WTC11 (cell line): Measurements from ENCODE around the gene NDC1. TPM values are rescaled to one million over a fixed set of nuclear protein-coding genes. Genes with fewer than 3 reads are reported as not detected.

Experiments used
- ATAC-seq: fragments of 200-7000 bp; cut with Tn5 transposase; 2 replicates; pipeline ENCODE4 v1.10.0; 2021; ENCODE audit warnings: mild to moderate bottlenecking, moderate library complexity
- CTCF ChIA-PET: fragments of 300-600 bp; sonication (Branson Sonifier 250); formaldehyde crosslinking; loops from one replicate; lab custom pipeline; 2021; ENCODE audit warnings: antibody characterized with exemption; lab: Charles Lee
- POLR2A ChIA-PET: fragments of 350-600 bp; sonication (Branson Sonifier 250); formaldehyde crosslinking; loops from one replicate; lab custom pipeline; 2021; ENCODE audit warnings: antibody characterized with exemption; lab: Charles Lee
- DNase-seq: peaks from one replicate; pipeline ENCODE4 v3.0.0; 2021; ENCODE audit warnings: low spot score
- H3K27ac Mint-ChIP-seq: 2 replicates; pipeline ENCODE4 v1.8.0; 2021; ENCODE audit warnings: mixed read lengths
- H3K27me3 Mint-ChIP-seq: 2 replicates; pipeline ENCODE4 v1.8.0; 2021; ENCODE audit warnings: low read depth, mild to moderate bottlenecking, moderate library complexity, mixed read lengths
- H3K36me3 Mint-ChIP-seq: 2 replicates; pipeline ENCODE4 v1.8.0; 2021; ENCODE audit warnings: mixed read lengths
- H3K4me1 Mint-ChIP-seq: 2 replicates; pipeline ENCODE4 v1.8.0; 2022; ENCODE audit warnings: mixed read lengths
- H3K4me3 Mint-ChIP-seq: 2 replicates; pipeline ENCODE4 v1.8.0; 2021; ENCODE audit warnings: mild to moderate bottlenecking, moderate library complexity, mixed read lengths
- H3K9me3 Mint-ChIP-seq: 2 replicates; pipeline ENCODE4 v1.8.0; 2021; ENCODE audit warnings: mixed read lengths
- ATF2 ChIP-seq: sonication (generic); formaldehyde crosslinking; IDR thresholded peaks from 2 replicates; pipeline ENCODE4 v1.8.1; 2022; ENCODE audit warnings: low read depth, missing genetic modification reagents, borderline replicate concordance
- ATF3 ChIP-seq: sonication (generic); formaldehyde crosslinking; conservative IDR thresholded peaks from 2 replicates; pipeline ENCODE4 v1.8.1; 2022; ENCODE audit warnings: mild to moderate bottlenecking, missing genetic modification reagents
- CREB1 ChIP-seq: sonication (generic); formaldehyde crosslinking; IDR thresholded peaks from 2 replicates; pipeline ENCODE4 v1.8.0; 2023; ENCODE audit warnings: mild to moderate bottlenecking, missing genetic modification reagents
- GABPB1 ChIP-seq: sonication (generic); formaldehyde crosslinking; IDR thresholded peaks from 2 replicates; pipeline ENCODE4 v1.8.1; 2023; ENCODE audit warnings: mild to moderate bottlenecking, missing genetic modification reagents
- KAT7 ChIP-seq: sonication (generic); formaldehyde crosslinking; IDR thresholded peaks from 2 replicates; pipeline ENCODE4 v1.8.1; 2023; ENCODE audit warnings: missing genetic modification reagents, mild to moderate bottlenecking, borderline replicate concordance
- MAX ChIP-seq: sonication (generic); formaldehyde crosslinking; IDR thresholded peaks from 2 replicates; pipeline ENCODE4 v1.8.0; 2022; ENCODE audit warnings: mild to moderate bottlenecking, missing genetic modification reagents
- OVOL2 ChIP-seq: fragments of 250-450 bp; sonication (Bioruptor Pico); IDR thresholded peaks from 2 replicates; pipeline ENCODE4 v1.9.0; 2021; ENCODE audit warnings: mild to moderate bottlenecking, borderline replicate concordance
- PRDM15 ChIP-seq: sonication (generic); formaldehyde crosslinking; IDR thresholded peaks from 2 replicates; pipeline ENCODE4 v1.8.0; 2022; ENCODE audit warnings: missing genetic modification reagents
- PREB ChIP-seq: sonication (generic); formaldehyde crosslinking; IDR thresholded peaks from 2 replicates; pipeline ENCODE4 v1.8.1; 2022; ENCODE audit warnings: mild to moderate bottlenecking, missing genetic modification reagents, moderate library complexity, borderline replicate concordance
- PRRX2 ChIP-seq: fragments of 250-450 bp; sonication (Bioruptor Pico); IDR thresholded peaks from 2 replicates; pipeline ENCODE4 v1.8.0; 2021; ENCODE audit warnings: mild to moderate bottlenecking
- SOX15 ChIP-seq: fragments of 250-450 bp; sonication (Bioruptor Pico); IDR thresholded peaks from 2 replicates; pipeline ENCODE4 v1.9.0; 2021; ENCODE audit warnings: mild to moderate bottlenecking
- TEAD1 ChIP-seq: sonication (generic); formaldehyde crosslinking; IDR thresholded peaks from 2 replicates; pipeline ENCODE4 v1.8.0; 2022; ENCODE audit warnings: mild to moderate bottlenecking, missing genetic modification reagents
- ZNF138 ChIP-seq: sonication (generic); formaldehyde crosslinking; conservative IDR thresholded peaks from 2 replicates; pipeline ENCODE4 v1.8.1; 2022; ENCODE audit warnings: mild to moderate bottlenecking, moderate library complexity, missing genetic modification reagents
- total RNA-seq: library from RNA; stranded (reverse); gene quantifications from 3 replicates; pipeline ENCODE4 v1.2.3, GENCODE V29; 2021
- TF ChIP-seq, protein P1 (sequence below): sonication (generic); formaldehyde crosslinking; IDR thresholded peaks from 2 replicates; pipeline ENCODE4 v1.8.0; 2023; ENCODE audit warnings: mild to moderate bottlenecking, missing genetic modification reagents
- TF ChIP-seq, protein P2 (sequence below): sonication (generic); formaldehyde crosslinking; IDR thresholded peaks from 2 replicates; pipeline ENCODE4 v1.8.1; 2023; ENCODE audit warnings: mild to moderate bottlenecking, missing genetic modification reagents
- TF ChIP-seq, protein P3 (sequence below): sonication (generic); formaldehyde crosslinking; IDR thresholded peaks from 2 replicates; pipeline ENCODE4 v1.8.0; 2022; ENCODE audit warnings: mild to moderate bottlenecking, missing genetic modification reagents
- TF ChIP-seq, protein P4 (sequence below): fragments of 250-450 bp; sonication (Bioruptor Pico); IDR thresholded peaks from 2 replicates; pipeline ENCODE4 v2.1.2; 2022; ENCODE audit warnings: mild to moderate bottlenecking, moderate library complexity
- TF ChIP-seq, protein P5 (sequence below): sonication (generic); formaldehyde crosslinking; IDR thresholded peaks from 2 replicates; pipeline ENCODE4 v1.8.1; 2022; ENCODE audit warnings: low read depth, mild to moderate bottlenecking, moderate library complexity, missing genetic modification reagents, borderline replicate concordance
- TF ChIP-seq, protein P6 (sequence below): sonication (generic); formaldehyde crosslinking; IDR thresholded peaks from 2 replicates; pipeline ENCODE4 v1.8.0; 2022; ENCODE audit warnings: mild to moderate bottlenecking, missing genetic modification reagents

Gene NDC1
- total RNA-seq, 1 experiment from 2014 or later = 52.4 TPM

DNA sequence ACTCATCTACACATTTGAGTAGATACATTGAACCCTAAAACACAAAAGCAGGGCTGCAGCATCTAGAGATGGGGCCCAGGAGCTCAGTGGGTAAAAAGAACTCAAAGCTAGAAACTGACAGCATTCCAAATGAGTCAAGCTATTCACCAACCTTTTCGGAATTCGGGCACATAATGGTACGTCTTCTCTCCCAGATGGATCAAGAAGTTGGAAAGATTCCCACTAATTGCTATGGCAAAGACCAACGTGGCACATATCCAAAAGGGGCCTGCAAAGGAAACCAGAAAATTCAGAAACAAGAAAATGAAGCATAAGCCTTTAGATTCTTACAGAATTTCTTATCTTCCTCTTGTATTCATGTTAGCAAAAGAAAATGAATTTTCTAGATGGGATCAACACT is 33.1 kb upstream of the NDC1 start (continued):
- TF ChIP-seq PRDM15 = no peak
- TF ChIP-seq, all 79 proteins: peak for 0

DNA sequence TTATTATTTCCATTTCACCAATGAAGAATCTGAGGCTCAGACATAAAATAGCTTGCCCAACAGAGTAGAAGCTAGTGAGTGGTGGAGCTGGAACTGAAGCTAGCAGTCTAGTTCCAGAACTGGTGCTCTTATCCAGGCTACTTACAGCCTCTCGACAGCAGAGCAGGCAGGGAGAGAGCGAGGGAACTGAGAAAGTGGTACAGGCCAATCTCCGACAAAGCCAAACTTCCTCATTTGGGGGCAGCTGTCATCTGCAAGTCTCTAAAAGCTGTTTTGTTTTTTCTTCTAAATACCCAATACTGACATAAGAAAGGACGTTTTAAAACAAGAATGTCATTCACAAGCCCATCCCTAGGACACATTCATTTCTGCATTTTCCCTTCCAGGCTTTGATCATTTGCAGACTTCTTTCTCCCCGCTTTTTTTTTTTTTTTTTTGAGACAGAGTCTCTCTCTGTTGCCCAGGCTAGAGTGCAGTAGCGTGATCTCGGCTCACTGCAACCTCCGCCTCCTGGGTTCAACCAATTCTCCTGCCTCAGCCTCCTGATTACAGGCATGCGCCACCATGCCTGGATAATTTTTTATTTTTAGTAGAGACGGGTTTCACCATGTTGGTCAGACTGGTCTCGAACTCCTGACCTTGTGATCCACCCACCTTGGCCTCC is 31.5 kb upstream of the NDC1 start:
- ATAC-seq (no peak), DNase-seq (no peak)
- POLR2A ChIA-PET = no interaction called here
- H3K36me3 Mint-ChIP-seq = peaks cover 38% of the 10 kb centered on the region
- H3K27me3 Mint-ChIP-seq = no peaks in the 10 kb centered on the region
- no peaks in the 10 kb centered on the region for H3K9me3 Mint-ChIP-seq
- H3K27ac Mint-ChIP-seq = no peak overlapping the region
- no peak overlapping the region for H3K4me3 Mint-ChIP-seq
- CTCF ChIA-PET = interaction anchor here (0.8 to 4.6 kb wide), 4 partner anchors 9 to 58 kb away, joined by 4 to 33 read pairs (median 4); no protein-coding TSS in a partner anchor
- H3K4me1 Mint-ChIP-seq = no peaks in the 10 kb centered on the region
- TF ChIP-seq ZNF138 (CRISPR knock-in tag) (no peak), SOX15 (CRISPR knock-in tag) (no peak), GABPB1 (CRISPR knock-in tag) (no peak), KAT7 (CRISPR knock-in tag) (no peak), PRRX2 (CRISPR knock-in tag) (no peak), CREB1 (CRISPR knock-in tag) (no peak), TEAD1 (CRISPR knock-in tag) (no peak), ATF3 (CRISPR knock-in tag) (no peak), ATF2 (no peak), OVOL2 (CRISPR knock-in tag) (no peak), PREB (CRISPR knock-in tag) (no peak), MAX (CRISPR knock-in tag) (no peak)
- TF ChIP-seq, protein P1, sequence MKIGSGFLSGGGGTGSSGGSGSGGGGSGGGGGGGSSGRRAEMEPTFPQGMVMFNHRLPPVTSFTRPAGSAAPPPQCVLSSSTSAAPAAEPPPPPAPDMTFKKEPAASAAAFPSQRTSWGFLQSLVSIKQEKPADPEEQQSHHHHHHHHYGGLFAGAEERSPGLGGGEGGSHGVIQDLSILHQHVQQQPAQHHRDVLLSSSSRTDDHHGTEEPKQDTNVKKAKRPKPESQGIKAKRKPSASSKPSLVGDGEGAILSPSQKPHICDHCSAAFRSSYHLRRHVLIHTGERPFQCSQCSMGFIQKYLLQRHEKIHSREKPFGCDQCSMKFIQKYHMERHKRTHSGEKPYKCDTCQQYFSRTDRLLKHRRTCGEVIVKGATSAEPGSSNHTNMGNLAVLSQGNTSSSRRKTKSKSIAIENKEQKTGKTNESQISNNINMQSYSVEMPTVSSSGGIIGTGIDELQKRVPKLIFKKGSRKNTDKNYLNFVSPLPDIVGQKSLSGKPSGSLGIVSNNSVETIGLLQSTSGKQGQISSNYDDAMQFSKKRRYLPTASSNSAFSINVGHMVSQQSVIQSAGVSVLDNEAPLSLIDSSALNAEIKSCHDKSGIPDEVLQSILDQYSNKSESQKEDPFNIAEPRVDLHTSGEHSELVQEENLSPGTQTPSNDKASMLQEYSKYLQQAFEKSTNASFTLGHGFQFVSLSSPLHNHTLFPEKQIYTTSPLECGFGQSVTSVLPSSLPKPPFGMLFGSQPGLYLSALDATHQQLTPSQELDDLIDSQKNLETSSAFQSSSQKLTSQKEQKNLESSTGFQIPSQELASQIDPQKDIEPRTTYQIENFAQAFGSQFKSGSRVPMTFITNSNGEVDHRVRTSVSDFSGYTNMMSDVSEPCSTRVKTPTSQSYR = no peak
- TF ChIP-seq, protein P2, sequence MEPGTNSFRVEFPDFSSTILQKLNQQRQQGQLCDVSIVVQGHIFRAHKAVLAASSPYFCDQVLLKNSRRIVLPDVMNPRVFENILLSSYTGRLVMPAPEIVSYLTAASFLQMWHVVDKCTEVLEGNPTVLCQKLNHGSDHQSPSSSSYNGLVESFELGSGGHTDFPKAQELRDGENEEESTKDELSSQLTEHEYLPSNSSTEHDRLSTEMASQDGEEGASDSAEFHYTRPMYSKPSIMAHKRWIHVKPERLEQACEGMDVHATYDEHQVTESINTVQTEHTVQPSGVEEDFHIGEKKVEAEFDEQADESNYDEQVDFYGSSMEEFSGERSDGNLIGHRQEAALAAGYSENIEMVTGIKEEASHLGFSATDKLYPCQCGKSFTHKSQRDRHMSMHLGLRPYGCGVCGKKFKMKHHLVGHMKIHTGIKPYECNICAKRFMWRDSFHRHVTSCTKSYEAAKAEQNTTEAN (CRISPR knock-in tag) = no peak
- TF ChIP-seq, protein P3, sequence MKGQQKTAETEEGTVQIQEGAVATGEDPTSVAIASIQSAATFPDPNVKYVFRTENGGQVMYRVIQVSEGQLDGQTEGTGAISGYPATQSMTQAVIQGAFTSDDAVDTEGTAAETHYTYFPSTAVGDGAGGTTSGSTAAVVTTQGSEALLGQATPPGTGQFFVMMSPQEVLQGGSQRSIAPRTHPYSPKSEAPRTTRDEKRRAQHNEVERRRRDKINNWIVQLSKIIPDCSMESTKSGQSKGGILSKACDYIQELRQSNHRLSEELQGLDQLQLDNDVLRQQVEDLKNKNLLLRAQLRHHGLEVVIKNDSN (CRISPR knock-in tag) = no peak
- TF ChIP-seq, protein P4, sequence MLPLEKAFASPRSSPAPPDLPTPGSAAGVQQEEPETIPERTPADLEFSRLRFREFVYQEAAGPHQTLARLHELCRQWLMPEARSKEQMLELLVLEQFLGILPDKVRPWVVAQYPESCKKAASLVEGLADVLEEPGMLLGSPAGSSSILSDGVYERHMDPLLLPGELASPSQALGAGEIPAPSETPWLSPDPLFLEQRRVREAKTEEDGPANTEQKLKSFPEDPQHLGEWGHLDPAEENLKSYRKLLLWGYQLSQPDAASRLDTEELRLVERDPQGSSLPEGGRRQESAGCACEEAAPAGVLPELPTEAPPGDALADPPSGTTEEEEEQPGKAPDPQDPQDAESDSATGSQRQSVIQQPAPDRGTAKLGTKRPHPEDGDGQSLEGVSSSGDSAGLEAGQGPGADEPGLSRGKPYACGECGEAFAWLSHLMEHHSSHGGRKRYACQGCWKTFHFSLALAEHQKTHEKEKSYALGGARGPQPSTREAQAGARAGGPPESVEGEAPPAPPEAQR = no peak
- TF ChIP-seq, protein P5, sequence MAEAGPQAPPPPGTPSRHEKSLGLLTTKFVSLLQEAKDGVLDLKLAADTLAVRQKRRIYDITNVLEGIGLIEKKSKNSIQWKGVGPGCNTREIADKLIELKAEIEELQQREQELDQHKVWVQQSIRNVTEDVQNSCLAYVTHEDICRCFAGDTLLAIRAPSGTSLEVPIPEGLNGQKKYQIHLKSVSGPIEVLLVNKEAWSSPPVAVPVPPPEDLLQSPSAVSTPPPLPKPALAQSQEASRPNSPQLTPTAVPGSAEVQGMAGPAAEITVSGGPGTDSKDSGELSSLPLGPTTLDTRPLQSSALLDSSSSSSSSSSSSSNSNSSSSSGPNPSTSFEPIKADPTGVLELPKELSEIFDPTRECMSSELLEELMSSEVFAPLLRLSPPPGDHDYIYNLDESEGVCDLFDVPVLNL (CRISPR knock-in tag) = no peak
- TF ChIP-seq, protein P6, sequence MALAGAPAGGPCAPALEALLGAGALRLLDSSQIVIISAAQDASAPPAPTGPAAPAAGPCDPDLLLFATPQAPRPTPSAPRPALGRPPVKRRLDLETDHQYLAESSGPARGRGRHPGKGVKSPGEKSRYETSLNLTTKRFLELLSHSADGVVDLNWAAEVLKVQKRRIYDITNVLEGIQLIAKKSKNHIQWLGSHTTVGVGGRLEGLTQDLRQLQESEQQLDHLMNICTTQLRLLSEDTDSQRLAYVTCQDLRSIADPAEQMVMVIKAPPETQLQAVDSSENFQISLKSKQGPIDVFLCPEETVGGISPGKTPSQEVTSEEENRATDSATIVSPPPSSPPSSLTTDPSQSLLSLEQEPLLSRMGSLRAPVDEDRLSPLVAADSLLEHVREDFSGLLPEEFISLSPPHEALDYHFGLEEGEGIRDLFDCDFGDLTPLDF (CRISPR knock-in tag) = no peak
